ENCODE results near the gene MIS18BP1. TPM values are rescaled to one million over a fixed set of nuclear protein-coding genes. Genes with fewer than 3 reads are reported as not detected.

The MIS18BP1 gene
- total and polyA plus RNA-seq, 9 of the 15 experiments (the other 6 are each of a cell fraction or from before 2014, with no cell fraction given): 5.0 to 29.1 (median 19.1) TPM

DNA sequence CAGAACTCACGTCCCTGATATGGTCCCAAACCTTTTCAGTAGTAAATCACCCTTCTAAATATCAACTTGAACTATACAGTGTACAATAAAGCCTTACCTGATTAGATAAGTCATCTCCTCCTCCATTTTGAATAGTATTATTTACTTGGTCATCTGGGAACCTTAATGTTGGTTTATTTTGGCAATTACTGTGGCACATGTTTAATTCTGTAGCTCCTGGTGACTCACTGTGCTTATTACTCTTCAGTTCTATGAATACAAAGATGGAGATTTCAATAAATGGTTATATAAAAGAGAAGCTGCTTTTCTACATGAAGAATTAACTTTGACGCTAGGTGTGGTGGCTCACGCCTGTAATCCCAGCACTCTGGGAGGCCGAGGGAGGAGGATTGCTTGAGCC, 25.4 kb downstream of the MIS18BP1 start:
- no peaks in the 10 kb centered on the region for H3K27me3 ChIP-seq (ENCODE audit: control insufficient read depth in 2 of 2, insufficient read depth in 2 of 2, low read length in 2 of 2)
- H3K9me1 ChIP-seq (ENCODE audit: control insufficient read depth, insufficient read depth, low read length): no peaks in the 10 kb centered on the region
- ChIA-PET CTCF (ENCODE audit: low intra/inter-chr PET ratio) (no interaction called here), POLR2A (interaction anchor here (1.2 kb wide), 1 partner anchor 19 kb away, joined by 3 read pairs; no protein-coding TSS in a partner anchor)
- no peak overlapping the region for H2AFZ ChIP-seq (ENCODE audit: low read depth, low read length)
- intact Hi-C loops (cut with micrococcal nuclease): no loop called here
- no peak for ATAC-seq
- H3K4me2 ChIP-seq (ENCODE audit: insufficient read depth, low read length): no peak overlapping the region
- H3K4me1 ChIP-seq (replicated peaks in 1 of 2; ENCODE audit: control insufficient read depth in 2 of 2, insufficient read depth in 2 of 2, low read length in 2 of 2): no peaks in the 10 kb centered on the region
- BruUV-seq (replicated peaks): no TSS peak
- TF ChIP-seq, protein P1, sequence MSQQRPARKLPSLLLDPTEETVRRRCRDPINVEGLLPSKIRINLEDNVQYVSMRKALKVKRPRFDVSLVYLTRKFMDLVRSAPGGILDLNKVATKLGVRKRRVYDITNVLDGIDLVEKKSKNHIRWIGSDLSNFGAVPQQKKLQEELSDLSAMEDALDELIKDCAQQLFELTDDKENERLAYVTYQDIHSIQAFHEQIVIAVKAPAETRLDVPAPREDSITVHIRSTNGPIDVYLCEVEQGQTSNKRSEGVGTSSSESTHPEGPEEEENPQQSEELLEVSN (IDR thresholded peaks at IDR 0.05; ENCODE audit: borderline replicate concordance in 1 of 2, extremely low read depth in 1 of 2, insufficient read depth in 1 of 2, insufficient read length in 1 of 2, low read depth in 1 of 2, low read length in 1 of 2, poor library complexity in 1 of 2, severe bottlenecking in 1 of 2): no peak
- TF ChIP-seq SNRNP70 (optimal IDR thresholded peaks at IDR 0.05; ENCODE audit: low read depth, low read length): no peak
- no peak for TF ChIP-seq ZNF184 (CRISPR knock-in tag; IDR thresholded peaks at IDR 0.05)
- H4K20me1 ChIP-seq (replicated peaks; ENCODE audit: control insufficient read depth, insufficient read depth, low read length): no peaks in the 10 kb centered on the region
- no peak for DNase-seq (ENCODE audit: extremely low read depth in 1 of 4, low spot score in 3 of 4)
- H3K9ac ChIP-seq (ENCODE audit: insufficient read depth in 1 of 2, low read depth in 2 of 2, low read length in 2 of 2): no peak overlapping the region
- H3K79me2 ChIP-seq (ENCODE audit: control insufficient read depth, insufficient read depth, low read length): no peaks in the 10 kb centered on the region
- in situ Hi-C loops (cut with MboI): no loop called here
- no peak overlapping the region for H3K27ac ChIP-seq (ENCODE audit: extremely low read depth, low read depth, low read length)
- H3K4me3 ChIP-seq: no peak overlapping the region
- no peak for FAIRE-seq
- H3K9me3 ChIP-seq (replicated peaks; ENCODE audit: control insufficient read depth, insufficient read depth, low read depth, low read length): no peaks in the 10 kb centered on the region
- peaks cover 49% of the 10 kb centered on the region; the same call in 2 of the 3 replicates for H3K36me3 ChIP-seq (ENCODE audit: control insufficient read depth, insufficient read depth, low read length)
- whole genome bisulfite sequencing (ENCODE audit: insufficient coverage, low coverage, missing lambda C conversion rate): 96% methylated on average over 3 of the region's 4 CpGs

Data from K562 (cell line).